OCI-LY1 (cell line): Measurements from ENCODE around the gene DAPK2.

ENCODE experiments used
- EZH2 ChIP-seq: fragments of 200-600 bp; sonication (generic), shearing (Covaris generic); IDR thresholded peaks from 2 replicates; pipeline ENCODE4 v1.8.0; 2017; ENCODE audit warnings: borderline replicate concordance, mixed run types, mild to moderate bottlenecking, antibody characterized with exemption, low read length, moderate library complexity, mixed read lengths
- TF ChIP-seq, protein P1 (sequence below): fragments of 200-600 bp; sonication (generic), shearing (Covaris generic); IDR thresholded peaks from 2 replicates; pipeline ENCODE4 v1.5.1; 2017; ENCODE audit warnings: mild to moderate bottlenecking, antibody characterized with exemption, low read length, moderate library complexity, mixed read lengths

DNA sequence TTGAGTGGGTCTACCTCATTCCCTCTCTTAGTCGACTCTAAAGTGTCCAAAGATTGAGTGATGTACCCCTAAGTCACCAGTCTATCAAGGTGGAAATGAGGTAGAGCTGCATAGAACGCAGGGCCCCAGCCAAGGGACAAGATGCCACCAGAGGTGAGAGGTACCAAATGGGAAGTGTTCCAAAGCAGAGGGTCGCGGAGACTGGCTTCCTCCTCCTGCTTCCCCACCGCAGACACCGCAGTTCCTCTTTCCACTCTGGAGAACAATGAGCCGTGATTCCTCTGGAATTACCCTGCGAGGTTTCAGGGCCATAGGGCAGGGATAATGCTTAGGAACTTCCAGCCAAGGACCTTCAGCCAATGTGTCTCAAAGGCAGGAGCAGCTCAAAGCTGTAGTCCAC is 55.8 kb downstream of the DAPK2 start:
- TF ChIP-seq, protein P1, sequence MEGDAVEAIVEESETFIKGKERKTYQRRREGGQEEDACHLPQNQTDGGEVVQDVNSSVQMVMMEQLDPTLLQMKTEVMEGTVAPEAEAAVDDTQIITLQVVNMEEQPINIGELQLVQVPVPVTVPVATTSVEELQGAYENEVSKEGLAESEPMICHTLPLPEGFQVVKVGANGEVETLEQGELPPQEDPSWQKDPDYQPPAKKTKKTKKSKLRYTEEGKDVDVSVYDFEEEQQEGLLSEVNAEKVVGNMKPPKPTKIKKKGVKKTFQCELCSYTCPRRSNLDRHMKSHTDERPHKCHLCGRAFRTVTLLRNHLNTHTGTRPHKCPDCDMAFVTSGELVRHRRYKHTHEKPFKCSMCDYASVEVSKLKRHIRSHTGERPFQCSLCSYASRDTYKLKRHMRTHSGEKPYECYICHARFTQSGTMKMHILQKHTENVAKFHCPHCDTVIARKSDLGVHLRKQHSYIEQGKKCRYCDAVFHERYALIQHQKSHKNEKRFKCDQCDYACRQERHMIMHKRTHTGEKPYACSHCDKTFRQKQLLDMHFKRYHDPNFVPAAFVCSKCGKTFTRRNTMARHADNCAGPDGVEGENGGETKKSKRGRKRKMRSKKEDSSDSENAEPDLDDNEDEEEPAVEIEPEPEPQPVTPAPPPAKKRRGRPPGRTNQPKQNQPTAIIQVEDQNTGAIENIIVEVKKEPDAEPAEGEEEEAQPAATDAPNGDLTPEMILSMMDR: no peak
- TF ChIP-seq EZH2: no peak
